Ascending aorta (tissue), 2 donors: Measurements from ENCODE around the gene GNA14. TPM values are rescaled to one million over a fixed set of nuclear protein-coding genes. Genes with fewer than 3 reads are reported as not detected.

ENCODE experiments used
- DNase-seq, 2 donors: peaks; one replicate each; pipeline ENCODE4 v3.0.0-alpha.2; 2019; ENCODE audit warnings: low spot score in 2 of 2
- H3K27ac ChIP-seq, 2 donors: fragments of 200-600 bp; sonication (generic); one replicate each; pipeline ENCODE4 v1.5.1; 2016 to 2017; ENCODE audit warnings: mild to moderate bottlenecking in 1 of 2
- H3K27me3 ChIP-seq: fragments of 200-600 bp; sonication (generic); one replicate; pipeline ENCODE4 v1.5.1; 2017
- H3K36me3 ChIP-seq, 2 donors: fragments of 200-600 bp; sonication (generic); one replicate each; pipeline ENCODE4 v1.5.1; 2016
- H3K4me1 ChIP-seq, 2 donors: fragments of 200-600 bp; sonication (generic); one replicate each; pipeline ENCODE4 v1.5.1; 2016 to 2017; ENCODE audit warnings: mild to moderate bottlenecking in 1 of 2
- H3K4me3 ChIP-seq, 2 donors: fragments of 200-600 bp; sonication (generic); one replicate each; pipeline ENCODE4 v1.5.1; 2016 to 2017; ENCODE audit warnings: mild to moderate bottlenecking in 1 of 2
- H3K9me3 ChIP-seq, 2 donors: fragments of 200-600 bp; sonication (generic); one replicate each; pipeline ENCODE4 v1.5.1; 2016
- intact Hi-C: fragments of 100-400 bp; cut with DNase I; formaldehyde crosslinking; loops from one replicate; pipeline ENCODE4 v1.15.1; 2023
- total RNA-seq: library from RNA; depleted of rRNA; stranded (reverse); fragments of >200 nt; gene quantifications from one replicate; pipeline ENCODE4 v1.1.0, GENCODE V29; 2016
- TF ChIP-seq, protein P1 (sequence below), 3 experiments: fragments of 200-600 bp in 2 of 3; fragments of 450-650 bp in 1 of 3; sonication (generic) in 2 of 3; IDR thresholded peaks; one replicate each; pipeline ENCODE4 v1.5.1; 2016 to 2019; ENCODE audit warnings: antibody characterized with exemption in 3 of 3, mild to moderate bottlenecking in 1 of 3, moderate library complexity in 1 of 3

GNA14 gene
- total RNA-seq, 1 donor from 2014 or later, result 3.5 TPM

DNA sequence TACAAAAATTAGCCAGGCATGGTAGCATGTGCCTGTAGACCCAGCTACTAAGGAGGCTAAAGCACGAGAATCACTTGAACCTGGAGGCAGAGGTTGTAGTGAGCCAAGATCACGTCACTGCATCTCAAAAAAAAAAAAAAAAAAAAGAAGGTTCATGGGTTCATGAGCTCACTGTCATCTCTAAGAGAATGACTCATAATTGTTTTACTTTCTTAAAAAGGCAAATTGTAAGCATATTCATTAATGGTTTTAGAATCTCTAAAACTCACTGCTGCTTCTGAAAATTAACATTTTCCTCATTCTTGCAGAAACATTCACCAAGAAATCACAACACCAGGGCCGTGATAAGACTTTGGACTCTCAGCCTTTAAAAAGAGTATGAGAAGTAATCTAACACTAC lies 103.6 kb downstream of the GNA14 start:
- TF ChIP-seq, protein P1, sequence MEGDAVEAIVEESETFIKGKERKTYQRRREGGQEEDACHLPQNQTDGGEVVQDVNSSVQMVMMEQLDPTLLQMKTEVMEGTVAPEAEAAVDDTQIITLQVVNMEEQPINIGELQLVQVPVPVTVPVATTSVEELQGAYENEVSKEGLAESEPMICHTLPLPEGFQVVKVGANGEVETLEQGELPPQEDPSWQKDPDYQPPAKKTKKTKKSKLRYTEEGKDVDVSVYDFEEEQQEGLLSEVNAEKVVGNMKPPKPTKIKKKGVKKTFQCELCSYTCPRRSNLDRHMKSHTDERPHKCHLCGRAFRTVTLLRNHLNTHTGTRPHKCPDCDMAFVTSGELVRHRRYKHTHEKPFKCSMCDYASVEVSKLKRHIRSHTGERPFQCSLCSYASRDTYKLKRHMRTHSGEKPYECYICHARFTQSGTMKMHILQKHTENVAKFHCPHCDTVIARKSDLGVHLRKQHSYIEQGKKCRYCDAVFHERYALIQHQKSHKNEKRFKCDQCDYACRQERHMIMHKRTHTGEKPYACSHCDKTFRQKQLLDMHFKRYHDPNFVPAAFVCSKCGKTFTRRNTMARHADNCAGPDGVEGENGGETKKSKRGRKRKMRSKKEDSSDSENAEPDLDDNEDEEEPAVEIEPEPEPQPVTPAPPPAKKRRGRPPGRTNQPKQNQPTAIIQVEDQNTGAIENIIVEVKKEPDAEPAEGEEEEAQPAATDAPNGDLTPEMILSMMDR (IDR thresholded peaks at IDR 0.05), result no peak
- H3K36me3 ChIP-seq, result no peaks in the 10 kb centered on the region
- peaks cover 11 to 14% of the 10 kb centered on the region in 2 donors for H3K9me3 ChIP-seq
- DNase-seq, result no peak
- no peaks in the 10 kb centered on the region for H3K27me3 ChIP-seq
- intact Hi-C loops, result no loop called here
- no peak overlapping the region for H3K27ac ChIP-seq
- no peaks in the 10 kb centered on the region for H3K4me1 ChIP-seq
- no peak overlapping the region for H3K4me3 ChIP-seq

DNA sequence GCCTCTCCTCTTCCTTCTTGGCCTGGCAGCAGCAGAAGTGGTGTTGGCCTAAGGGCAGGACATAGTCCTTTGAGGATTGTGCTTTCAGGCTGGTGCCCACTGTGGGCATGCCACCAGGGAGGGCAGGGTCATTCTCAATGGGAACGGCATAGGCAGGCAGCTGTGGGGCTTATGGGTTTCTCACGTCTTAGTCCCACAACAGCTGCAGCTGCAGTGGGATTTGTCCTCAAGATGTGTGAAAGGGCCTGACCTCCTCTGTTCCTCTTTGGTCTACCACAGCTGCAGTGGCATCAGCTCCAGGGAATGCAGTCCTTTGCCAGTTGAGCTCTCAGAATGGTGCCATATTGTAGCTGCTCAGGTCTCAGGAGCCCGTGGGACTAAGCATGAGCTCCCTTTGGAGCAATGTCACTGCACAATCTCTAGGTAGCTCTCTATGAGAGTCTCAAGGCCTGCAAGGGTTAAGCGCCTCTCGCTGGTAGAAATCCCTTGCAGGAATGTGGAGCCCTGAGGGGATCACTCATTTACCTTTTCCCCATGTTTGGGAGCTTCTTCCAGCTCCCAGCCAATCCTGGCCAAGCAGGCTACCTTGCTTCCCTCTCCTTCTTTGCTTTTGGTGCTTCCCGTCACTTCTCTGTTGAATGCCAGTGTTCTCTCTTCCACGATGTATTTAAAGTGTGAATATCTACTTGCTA lies 104.8 kb downstream of the GNA14 start:
- Histone ChIP-seq H3K4me1 (no peaks in the 10 kb centered on the region), H3K4me3 (no peak overlapping the region), H3K9me3 (peaks cover 11 to 14% of the 10 kb centered on the region in 2 donors), H3K27me3 (no peaks in the 10 kb centered on the region), H3K27ac (no peak overlapping the region), H3K36me3 (no peaks in the 10 kb centered on the region)
- intact Hi-C loops, result no loop called here
- TF ChIP-seq, protein P1 (IDR thresholded peaks at IDR 0.05), result no peak
- DNase-seq, result no peak

DNA sequence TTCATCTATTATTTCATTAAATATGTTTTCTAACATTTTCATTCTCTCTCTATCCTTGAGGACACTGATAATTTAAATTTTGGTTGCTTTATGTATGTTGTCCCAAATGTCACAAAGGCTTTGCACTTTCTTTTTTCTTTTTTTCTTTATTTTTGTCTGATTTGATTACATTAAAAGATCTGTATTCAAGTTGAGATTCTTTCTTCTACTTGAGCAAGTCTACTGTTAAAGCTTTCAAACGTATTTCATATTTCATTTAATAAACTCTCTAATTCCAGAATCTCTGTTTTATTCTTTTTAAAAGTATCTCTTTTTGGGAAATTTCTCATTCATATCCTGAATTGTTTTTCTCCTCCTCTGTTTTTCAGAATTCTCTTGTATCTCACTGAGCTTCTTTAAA lies 106.5 kb downstream of the GNA14 start:
- TF ChIP-seq, protein P1 (IDR thresholded peaks at IDR 0.05), result no peak
- Histone ChIP-seq H3K9me3 (peaks cover 11 to 14% of the 10 kb centered on the region in 2 donors), H3K27ac (no peak overlapping the region), H3K4me1 (no peaks in the 10 kb centered on the region), H3K4me3 (no peak overlapping the region), H3K36me3 (no peaks in the 10 kb centered on the region), H3K27me3 (no peaks in the 10 kb centered on the region)
- intact Hi-C loops, result no loop called here
- DNase-seq, result no peak

DNA sequence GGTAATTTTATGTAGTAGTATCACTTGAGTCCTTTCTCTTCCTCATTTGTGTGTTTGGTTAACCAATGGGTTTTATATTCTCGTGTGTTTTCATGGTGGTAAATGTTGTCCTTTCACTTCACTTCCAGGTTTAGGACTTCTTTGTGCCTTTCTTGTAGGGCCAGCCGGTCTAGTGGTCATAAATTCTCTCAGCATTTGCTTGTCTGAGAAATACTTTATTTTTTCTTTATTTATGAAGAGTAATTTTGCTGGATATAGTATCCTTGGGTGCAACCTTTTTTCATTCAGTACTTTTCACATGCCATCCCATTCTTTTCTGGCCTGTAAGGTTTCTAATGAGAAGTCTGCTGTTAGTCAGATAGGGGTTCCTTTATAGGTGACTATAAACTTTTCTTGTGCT lies 107.1 kb downstream of the GNA14 start:
- H3K4me1 ChIP-seq, result no peaks in the 10 kb centered on the region
- peaks cover 11 to 14% of the 10 kb centered on the region in 2 donors for H3K9me3 ChIP-seq
- DNase-seq, result no peak
- H3K27me3 ChIP-seq, result no peaks in the 10 kb centered on the region
- no peak overlapping the region for H3K27ac ChIP-seq
- H3K36me3 ChIP-seq, result no peaks in the 10 kb centered on the region
- TF ChIP-seq, protein P1 (IDR thresholded peaks at IDR 0.05), result no peak
- no peak overlapping the region for H3K4me3 ChIP-seq
- intact Hi-C loops, result no loop called here

DNA sequence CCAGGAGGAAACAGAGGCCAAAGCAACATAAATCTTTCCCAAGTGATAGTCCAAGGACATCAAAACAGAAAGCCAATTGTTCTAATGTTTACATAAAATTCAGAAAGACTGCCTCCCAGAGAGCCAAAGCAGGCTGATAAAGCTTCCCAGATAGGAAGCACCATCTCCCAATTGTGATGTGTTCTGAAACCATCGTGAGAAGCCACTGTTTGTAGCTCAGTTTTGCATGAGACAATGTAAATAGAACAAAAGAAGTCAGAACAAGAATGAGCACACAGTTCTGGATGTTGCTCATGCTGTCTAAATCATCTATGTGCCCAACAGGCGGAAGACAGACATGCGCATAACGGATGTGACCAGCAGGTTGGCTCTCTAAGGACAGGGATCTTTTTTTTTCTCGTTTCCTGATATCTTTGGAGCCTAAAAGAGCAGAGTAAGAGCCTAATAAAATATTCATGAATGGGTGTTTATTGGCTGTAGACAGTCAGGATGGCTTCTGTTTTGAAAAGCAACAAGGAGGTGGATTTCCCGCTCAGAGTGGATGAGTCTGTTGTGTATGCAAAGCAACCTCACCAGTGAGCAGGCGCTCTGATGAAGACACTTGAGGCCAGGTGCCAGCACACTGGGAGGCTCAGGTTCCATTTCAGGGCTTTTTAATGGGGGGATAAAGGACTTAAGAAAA lies 113.6 kb downstream of the GNA14 start:
- H3K4me1 ChIP-seq, result no peaks in the 10 kb centered on the region
- no peaks in the 10 kb centered on the region for H3K36me3 ChIP-seq
- no peak for DNase-seq
- intact Hi-C loops, result no loop called here
- H3K9me3 ChIP-seq, result no peaks in the 10 kb centered on the region
- H3K4me3 ChIP-seq, result no peak overlapping the region
- TF ChIP-seq, protein P1 (IDR thresholded peaks at IDR 0.05), result no peak
- no peaks in the 10 kb centered on the region for H3K27me3 ChIP-seq
- no peak overlapping the region for H3K27ac ChIP-seq
